ENCODE data around the gene PRKACA.

Gene PRKACA

GRCh38 chr19:14117668-14118164 lies at the start of gene PRKACA:
PRKACA (minus strand) TSS chr19:14117762; CDS start chr19:14117547, 215 bp downstream.
- DNase-seq (ENCODE audit: low read depth, low spot score) = peak; percentile 95

GRCh38 chr19:14166999-14167575 lies 49.5 kb upstream of the PRKACA start:
- DNase-seq (ENCODE audit: low read depth, low spot score) = no peak

GRCh38 chr19:14165990-14166830 lies 48.6 kb upstream of the PRKACA start:
- no peak for DNase-seq (ENCODE audit: low read depth, low spot score)

- DNase-seq (ENCODE audit: low read depth, low spot score) = no peak
Observed at GRCh38 chr19:14164724-14165493, 47.3 kb upstream of the PRKACA start.

GRCh38 chr19:14164082-14164481 lies 46.5 kb upstream of the PRKACA start:
- DNase-seq (ENCODE audit: low read depth, low spot score) = no peak

GRCh38 chr19:14162871-14163297 lies 45.3 kb upstream of the PRKACA start:
- DNase-seq (ENCODE audit: low read depth, low spot score) = no peak

- DNase-seq (ENCODE audit: low read depth, low spot score) = no peak
Observed at GRCh38 chr19:14161305-14161704, 43.7 kb upstream of the PRKACA start.

- no peak for DNase-seq (ENCODE audit: low read depth, low spot score)
Observed at GRCh38 chr19:14160017-14160703, 42.6 kb upstream of the PRKACA start.

- DNase-seq (ENCODE audit: low read depth, low spot score) = no peak
Observed at GRCh38 chr19:14159059-14159458, 41.5 kb upstream of the PRKACA start.

GRCh38 chr19:14158276-14159023 lies 40.9 kb upstream of the PRKACA start:
- no peak for DNase-seq (ENCODE audit: low read depth, low spot score)

- no peak for DNase-seq (ENCODE audit: low read depth, low spot score)
Observed at GRCh38 chr19:14156971-14157717, 39.6 kb upstream of the PRKACA start.

GRCh38 chr19:14156122-14156521 lies 38.6 kb upstream of the PRKACA start:
- no peak for DNase-seq (ENCODE audit: low read depth, low spot score)

GRCh38 chr19:14155371-14155770 lies 37.8 kb upstream of the PRKACA start:
- DNase-seq (ENCODE audit: low read depth, low spot score) = no peak

GRCh38 chr19:14152713-14153112 lies 35.2 kb upstream of the PRKACA start:
- DNase-seq (ENCODE audit: low read depth, low spot score) = no peak

GRCh38 chr19:14150770-14151661 lies 33.5 kb upstream of the PRKACA start:
- no peak for DNase-seq (ENCODE audit: low read depth, low spot score)

- no peak for DNase-seq (ENCODE audit: low read depth, low spot score)
Observed at GRCh38 chr19:14150041-14150769, 32.6 kb upstream of the PRKACA start.

GRCh38 chr19:14149509-14149994 lies 32.0 kb upstream of the PRKACA start:
- no peak for DNase-seq (ENCODE audit: low read depth, low spot score)

GRCh38 chr19:14148751-14149410 lies 31.3 kb upstream of the PRKACA start:
- DNase-seq (ENCODE audit: low read depth, low spot score) = no peak
